Measurements from ENCODE around the gene ZNF500.
"Not testable (repeated sequence)": the region's sequence is repeated elsewhere in the genome, so short reads cannot be mapped to it uniquely, and the experiment has no call there.

ZNF500 gene

DNA sequence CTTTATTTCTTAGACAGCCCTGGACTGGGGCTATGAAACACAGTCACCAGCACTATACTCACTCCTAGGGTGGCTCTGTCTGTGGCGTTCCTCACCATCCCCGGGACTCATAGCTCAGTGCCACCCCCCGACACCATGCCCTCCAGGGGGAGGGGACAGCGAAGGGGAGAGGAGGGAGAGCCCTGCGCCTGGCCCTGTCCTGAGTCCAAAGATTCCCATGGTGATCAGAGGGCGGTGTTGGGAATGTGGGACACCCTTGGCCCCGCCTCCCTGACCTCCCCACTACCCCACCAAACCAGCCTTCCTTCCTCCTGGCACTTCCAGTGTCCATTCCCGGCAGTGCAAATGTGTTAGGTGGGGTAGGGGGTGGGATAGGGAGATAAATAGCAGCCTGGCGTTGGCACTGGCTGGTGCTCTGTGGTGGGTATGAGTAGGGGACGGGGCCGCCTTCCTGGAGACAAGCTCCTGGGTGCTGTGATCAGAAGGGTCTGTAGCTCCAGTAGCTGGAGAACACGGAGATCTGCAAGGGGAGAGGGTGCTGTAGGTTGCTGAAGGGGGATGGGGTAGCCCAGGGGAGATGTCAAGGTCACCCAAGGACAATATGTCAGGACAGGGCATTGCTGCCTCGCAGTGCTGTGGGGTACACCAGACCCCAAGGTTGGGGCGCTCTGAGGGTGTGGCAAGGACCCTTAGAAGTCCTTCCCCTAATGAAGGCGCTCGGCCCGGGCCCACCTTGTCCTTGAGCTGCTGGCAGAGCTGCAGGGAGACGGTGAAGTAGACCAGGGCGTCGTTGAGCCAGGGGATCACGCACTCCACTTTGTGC, 30.2 kb upstream of the ZNF500 start:
- DNase-seq (ENCODE audit: low read depth), result no peak

DNA sequence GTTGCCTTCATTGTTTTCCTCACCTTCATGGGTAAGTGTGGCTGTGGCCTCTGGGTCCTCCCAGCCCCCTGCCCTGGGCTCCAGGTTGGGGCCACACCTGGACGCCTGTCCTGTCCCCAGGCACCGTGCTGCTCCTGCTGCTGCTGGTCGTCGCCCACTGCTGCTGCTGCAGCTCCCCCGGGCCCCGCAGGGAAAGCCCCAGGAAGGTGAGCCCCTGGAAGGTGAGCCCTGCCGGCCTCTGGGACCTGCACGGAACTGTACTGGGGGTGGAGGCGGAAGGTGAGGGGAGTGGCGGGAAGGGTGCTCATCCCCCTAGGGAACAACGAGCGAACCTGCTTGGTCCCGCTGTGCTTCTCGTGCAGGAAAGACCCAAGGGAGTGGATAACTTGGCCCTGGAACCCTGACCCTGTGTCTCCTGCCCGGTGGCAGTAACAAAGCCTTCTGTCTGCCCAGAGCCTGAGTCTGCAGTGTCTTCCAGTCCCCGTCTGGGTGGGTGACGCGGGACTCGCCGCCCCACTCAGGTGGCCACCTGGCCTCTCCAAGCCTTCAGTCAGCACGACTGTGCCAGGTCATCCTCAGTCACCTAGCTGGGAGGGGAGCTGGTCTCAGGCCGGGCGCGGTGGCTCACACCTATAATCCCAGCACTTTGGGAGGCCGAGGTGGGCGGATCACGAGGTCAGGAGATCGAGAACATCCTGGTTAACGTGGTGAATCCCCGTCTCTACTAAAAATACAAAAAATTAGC, 29.0 kb upstream of the ZNF500 start:
- no peak for DNase-seq (ENCODE audit: low read depth)

DNA sequence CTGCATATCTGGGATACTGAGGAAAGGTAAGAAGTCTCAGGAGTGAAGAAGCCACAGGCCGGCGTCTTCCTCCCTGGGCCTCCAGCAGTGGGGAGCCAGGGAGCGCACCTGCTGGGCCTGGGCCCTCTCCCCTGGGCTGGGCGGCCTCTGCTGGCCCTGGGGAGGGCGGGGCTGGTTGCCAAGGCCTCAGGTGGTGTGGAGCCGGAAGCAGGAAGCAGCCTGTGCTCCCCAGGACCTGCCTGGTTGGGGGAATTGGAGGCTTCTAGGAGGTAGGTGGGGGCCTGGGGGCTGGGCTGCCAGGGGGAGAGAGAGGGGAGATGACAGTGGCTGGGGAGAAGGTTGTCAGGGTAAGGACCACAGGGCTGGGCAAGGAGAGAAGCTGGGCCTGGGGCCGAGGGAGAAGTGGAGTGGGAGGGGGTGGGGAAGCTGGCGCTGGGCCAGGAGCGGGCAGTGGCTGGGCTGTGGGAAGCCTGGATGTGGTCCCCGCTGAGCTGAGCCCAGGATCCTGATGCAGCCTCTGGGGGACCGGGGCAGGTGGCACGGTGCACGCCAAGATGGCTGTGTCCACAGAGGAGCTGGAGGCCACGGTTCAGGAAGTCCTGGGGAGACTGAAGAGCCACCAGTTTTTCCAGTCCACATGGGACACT, 28.3 kb upstream of the ZNF500 start, which contains the start of gene SMIM22:
SMIM22 (plus strand) TSS at position 189 of the 647 bp plus-strand sequence; CDS start at position 555, 366 bp downstream.
- no peak for DNase-seq (ENCODE audit: low read depth)

DNA sequence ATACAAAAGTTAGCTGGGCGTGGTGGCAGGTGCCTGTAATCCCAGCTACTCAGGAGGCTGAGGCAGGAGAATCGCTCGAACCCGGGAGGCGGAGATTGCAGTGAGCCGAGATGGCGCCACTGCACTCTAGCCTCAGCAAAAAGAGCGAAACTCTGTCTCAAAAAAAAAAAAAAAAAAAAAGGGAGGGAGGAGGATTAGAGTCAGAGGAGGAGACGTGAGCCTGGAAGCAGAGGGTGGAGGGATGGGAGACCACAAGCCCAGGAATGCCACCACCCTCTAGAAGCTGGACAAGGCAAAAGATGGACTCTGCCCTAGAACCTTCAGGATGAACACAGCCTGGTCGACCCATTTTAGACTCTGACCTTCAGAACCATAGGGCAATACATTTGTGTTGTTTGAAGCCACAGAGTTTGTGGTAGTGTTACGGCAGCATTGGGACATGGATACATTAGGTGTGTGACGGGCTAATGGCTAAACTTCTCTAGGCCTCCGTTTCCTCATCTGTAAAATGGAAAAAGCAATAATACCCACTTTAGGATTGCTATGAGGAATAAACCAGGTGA, 26.1 kb upstream of the ZNF500 start:
- DNase-seq (ENCODE audit: low read depth), result no peak

DNA sequence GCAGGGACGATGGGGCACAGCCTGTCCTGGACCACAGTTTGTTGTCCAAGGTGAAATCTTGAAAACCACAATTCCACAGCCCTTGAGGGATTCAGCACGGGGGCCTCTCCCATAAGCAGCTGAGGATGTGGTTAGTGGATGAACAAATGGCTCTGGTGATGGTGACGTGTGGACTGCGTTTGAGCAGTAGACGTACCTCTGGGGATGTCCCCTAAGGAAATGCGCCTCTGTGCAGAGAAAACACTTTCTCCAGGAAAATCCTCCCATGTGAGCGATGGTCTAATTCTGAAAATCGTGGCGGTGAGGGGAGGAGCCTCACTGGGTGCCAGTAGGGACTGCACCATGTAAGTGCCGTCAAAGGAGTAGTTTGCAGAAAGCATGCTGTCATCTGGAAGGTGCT, 23.9 kb upstream of the ZNF500 start:
- DNase-seq (ENCODE audit: low read depth), result no peak

DNA sequence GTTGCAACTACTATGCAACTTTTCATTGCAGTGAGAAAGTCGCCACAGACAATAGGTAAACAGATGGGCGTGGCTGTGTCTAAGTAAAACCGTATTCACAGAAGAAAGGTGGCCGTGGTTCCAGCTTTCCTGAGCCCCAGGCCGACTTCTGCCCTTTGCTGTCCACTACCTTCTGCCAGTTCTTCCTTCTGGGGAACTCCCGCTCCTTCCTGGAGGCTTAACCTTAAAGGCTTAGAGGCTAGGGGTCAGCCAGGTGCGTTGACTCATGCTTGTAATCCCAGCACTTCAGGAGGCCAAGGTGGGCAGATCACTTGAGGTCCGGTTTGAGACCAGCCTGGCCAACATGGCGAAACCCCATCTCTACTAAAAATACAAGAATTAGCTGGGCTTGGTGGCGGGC, 23.3 kb upstream of the ZNF500 start:
- no peak for DNase-seq (ENCODE audit: low read depth)

DNA sequence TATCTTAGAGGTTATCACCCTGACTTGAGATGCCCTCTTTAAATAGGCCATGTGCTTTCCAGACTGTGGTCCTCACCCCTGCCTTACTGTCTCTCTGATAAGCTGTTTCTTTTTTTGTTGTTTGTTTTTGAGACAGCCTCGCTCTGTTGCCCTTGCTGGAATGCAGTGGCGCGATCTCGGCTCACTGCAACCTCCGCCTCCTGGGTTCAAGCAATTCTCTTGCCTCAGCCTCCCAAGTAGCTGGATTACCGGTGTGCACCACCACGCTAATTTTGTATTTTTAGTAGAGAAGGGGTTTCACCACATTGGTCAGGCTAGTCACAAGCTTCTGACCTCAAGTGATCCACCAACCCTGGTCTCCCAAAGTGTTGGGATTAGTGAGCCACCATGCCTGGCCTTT, 21.9 kb upstream of the ZNF500 start:
- no peak for DNase-seq (ENCODE audit: low read depth)

DNA sequence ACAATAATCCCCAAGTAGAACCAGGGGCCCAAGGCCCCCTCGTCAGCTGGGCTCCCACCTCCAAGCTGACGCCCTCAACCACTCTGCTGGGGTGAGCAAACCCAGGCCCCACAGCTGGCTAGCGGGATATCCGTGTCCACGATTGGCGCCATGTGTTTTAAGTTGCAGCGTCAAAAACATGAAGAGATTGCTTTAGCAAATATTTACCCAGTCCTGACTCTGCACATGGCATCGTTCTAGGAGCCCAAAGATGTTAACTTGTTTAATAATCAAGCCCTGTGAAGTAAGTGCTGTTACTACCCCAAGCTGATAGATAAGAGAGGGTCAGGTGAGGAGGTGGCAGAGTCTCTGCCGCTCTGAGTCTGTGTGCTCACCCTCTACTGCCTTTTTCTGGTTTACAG, 21.5 kb upstream of the ZNF500 start:
- no peak for DNase-seq (ENCODE audit: low read depth)

DNA sequence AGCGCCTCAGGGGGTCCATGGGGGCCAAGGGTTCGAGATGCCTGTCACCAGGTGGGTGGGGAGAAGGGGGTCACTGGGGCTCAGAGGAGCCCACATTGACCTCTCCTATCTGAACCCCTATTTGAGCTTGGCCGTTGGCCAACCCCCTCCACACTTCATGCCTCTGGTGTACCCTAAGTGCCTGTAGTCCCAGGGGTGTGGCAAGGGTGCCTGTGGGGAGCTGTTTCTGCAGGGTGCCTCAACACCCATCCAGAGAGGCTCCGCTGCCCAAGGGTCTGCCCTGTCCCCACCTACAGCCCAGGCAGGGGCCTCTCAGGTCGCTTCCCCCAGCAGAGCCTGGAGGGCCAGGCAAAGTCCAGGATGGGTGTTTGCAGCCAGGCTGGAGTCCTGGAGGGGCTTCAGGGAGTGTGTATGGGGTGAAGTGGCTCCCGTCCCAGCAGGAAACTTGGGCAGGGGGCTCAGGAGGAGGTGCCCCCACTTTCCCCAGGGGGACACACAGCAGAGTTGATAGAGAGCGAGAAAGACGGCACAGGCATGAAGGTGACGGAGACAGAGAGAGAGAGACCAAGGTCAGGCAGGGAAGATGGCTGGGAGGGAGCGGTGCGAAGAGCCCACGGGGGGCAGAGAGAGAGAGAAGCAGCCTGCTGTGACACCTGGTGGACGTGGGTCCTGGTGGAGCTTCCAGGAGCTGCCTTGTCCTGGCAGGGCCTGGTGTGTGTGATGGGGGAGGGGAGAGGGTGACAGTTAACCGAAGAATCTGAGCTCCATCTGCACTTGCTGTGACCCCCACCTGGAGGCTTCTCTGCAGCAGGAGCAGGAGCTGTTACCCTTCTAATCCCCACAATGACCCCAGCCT, 20.9 kb upstream of the ZNF500 start, which contains the start of gene SEPTIN12:
SEPTIN12 (minus strand) TSS at position 719 of the 856 bp plus-strand sequence; CDS start at position 19, 700 bp downstream.
- DNase-seq (ENCODE audit: low read depth), result no peak

DNA sequence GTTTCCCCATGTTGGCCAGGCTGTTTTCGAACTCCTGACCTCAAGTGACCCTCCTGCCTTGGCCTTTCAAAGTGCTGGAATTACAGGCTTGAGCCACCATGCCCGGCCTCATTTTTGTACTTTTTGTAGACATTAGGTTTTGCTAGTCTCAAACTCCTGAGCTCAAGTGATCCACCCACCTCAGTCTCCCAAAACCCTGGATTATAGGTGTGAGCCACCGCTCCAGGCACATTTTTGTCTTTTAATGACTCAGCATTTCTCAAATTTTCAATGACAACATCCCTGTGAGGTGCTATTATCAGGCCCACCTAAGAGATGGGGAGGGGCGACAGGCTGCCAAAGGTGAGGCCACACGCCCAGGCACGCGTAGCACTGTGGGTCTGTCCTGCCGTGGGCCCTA, 20.1 kb upstream of the ZNF500 start:
- no peak for DNase-seq (ENCODE audit: low read depth)

DNA sequence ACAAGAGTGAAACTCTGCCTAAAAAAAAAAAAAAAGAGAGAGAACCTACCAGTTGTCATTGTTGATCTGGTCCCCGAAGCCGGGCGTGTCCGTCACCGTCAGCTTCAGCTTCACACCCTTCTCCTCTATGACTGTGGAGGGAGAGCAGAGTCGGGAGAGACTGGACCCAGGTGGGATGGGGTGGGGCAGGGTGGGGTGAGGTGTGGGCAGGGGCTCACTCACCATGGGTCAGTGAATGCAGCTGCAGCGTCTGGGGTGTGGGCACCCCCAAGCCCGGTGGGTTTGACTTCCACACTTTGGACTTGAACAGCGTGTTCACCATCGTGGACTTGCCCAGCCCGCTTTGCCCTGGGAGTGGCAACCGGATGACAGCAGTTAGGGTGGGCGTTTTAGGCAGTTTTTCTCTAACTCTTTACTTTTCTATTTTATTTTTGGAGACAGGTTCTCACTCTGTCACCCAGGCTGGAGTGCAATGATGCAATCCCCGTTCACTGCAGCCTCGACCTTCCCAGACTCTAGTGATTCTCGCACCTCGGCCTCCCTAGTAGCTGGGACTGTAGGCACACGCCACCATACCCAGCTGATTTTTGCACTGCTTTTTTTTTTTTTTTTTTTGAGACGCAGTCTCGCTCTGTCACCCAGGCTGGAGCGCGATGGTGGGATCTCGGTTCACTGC, 18.9 kb upstream of the ZNF500 start:
- DNase-seq (ENCODE audit: low read depth), result no peak

DNA sequence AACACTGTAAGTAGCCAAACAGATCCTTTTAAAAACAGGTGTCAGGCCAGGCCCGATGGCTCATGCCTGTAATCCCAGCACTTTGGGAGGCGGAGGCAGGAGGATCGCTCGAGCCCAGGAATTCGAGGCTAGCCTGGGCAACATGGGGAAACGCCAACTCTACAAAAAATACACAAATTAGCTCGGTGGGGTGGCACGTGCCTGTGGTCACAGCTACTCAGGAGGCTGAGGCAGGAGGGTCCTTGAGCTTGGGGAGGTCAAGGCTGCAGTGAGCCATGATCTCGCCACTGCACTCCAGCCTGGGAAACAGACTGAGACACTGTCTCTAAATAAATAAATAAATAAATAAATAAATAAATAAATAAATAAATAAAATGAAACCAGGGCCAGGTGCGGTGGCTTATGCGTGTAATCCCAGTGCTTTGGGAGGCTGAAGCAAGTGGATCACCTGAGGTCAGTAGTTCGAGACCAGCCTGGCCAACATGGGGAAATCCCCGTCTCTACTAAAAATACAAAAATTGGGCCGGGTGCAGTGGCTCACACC, 17.6 kb upstream of the ZNF500 start:
- not testable (repeated sequence) for DNase-seq (ENCODE audit: low read depth)

DNA sequence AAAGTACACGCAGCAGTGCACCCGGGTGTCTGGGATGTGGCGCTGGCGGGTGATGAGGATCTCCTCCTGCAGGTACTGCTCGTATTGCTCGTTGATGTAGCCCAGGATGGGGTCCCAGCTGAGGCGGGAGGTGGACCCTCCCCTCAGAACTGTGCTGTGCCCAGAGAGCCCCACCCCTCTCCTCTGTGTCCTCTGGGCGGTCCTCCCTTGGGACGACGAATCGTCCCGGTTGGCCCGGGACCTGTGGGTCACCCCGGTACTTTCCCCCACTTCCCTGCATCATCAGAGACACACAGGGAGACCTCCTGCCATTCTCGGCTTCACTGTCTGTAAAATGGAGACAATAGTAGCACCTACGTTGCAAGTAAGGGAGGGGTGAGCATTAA, 17.0 kb upstream of the ZNF500 start:
- DNase-seq (ENCODE audit: low read depth), result no peak

DNA sequence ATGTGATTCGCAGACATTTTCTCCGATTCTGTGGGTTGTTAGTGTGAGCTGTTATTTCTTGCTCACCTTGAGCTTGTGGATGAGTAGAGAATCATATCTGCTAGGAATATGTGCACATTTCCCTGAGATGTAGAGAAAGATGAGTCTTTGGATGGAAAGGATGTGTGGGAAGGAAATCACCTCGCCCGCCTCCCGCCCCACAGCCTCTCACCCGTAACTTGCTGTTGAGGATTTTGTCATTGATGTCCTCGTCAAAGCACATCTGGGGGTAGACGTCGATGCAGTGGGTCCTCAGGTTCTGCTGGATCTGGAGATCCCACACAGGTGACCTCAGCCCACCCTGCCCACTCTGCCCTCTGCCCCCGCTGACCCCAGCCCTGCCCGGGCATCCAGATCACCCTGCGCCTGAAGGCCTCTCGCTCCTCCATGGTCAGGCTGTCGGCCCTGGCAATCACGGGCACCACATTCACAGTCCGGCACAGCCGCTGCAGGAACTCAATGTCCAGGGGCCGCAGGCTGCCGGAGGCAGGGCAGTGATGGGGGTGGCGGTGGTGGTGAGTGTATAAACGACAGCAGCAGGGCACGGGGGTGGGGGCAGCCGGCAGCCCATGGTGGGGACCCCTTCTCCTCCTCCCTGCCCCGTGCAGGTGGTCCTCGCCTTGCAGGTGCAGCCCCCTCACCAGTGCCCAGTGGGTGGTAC, 16.4 kb upstream of the ZNF500 start:
- no peak for DNase-seq (ENCODE audit: low read depth)

DNA sequence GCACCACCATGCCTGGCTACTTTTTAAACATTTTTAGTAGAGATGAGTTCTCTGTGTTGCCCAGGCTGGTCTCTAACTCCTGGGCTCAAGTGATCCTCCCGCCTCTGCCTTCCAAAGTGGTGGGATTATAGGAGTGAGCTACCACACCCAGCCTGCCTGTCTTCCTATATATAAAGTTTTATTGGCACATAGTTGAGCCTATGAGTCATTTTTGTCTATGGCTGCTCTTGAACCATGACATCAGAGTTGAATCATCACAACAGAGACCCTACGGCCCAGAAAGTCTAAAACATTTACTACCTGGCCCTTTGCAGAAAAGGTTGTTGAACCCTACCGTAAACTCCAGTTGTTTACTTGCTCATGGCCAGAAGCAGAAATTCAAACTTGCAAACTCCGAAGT, 13.3 kb upstream of the ZNF500 start:
- no peak for DNase-seq (ENCODE audit: low read depth)

DNA sequence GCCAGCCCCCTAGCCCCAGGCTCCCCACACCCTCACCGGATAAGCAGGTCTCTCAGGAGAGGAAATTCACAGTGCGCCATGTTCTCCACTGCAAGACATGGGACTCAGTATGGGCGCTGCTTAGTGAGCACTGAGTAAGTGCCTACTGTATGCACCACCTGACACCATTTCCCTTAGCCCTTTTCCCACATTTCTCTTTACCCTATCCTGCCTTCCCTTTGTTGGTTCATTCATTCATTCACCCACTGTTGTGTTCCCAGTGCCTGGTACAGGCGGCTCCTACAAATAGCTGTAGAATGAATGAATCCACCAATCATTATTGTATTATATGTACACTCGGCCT, 11.1 kb upstream of the ZNF500 start:
- DNase-seq (ENCODE audit: low read depth), result no peak

DNA sequence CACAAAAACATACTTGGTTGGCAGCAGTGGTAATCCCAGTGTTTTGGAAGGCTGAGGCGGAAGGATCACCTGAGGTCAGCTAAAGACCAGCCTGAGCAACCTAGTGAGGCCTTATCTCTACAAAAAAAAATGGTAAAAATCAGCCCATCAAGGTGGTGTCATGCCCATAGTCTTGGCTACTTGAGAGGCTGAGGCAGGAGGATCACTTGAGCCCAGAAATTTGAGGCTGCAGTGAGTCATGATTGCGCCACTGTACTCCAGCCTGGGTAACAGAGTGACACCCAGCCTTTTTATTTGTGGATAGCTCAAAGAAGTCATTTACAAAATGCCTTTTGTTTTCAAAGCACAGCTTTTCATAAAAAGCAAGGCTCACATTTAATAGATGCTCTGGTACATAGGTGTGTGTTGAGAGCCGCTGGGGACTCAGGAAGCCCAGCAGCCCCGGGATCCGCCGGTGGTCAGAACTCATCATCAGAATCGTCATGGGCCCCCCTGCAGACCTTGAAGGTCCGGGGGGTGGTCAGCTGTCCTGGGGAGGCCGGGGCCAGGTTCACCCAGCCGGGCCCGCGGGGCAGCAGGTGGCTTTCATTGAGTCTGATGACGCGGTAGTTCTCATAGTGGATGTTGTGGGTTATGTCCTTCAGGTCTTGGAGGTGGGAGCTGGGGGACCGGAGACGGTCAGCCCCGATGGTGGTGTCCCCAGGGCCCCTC, 10.5 kb upstream of the ZNF500 start:
- DNase-seq (ENCODE audit: low read depth), result no peak

DNA sequence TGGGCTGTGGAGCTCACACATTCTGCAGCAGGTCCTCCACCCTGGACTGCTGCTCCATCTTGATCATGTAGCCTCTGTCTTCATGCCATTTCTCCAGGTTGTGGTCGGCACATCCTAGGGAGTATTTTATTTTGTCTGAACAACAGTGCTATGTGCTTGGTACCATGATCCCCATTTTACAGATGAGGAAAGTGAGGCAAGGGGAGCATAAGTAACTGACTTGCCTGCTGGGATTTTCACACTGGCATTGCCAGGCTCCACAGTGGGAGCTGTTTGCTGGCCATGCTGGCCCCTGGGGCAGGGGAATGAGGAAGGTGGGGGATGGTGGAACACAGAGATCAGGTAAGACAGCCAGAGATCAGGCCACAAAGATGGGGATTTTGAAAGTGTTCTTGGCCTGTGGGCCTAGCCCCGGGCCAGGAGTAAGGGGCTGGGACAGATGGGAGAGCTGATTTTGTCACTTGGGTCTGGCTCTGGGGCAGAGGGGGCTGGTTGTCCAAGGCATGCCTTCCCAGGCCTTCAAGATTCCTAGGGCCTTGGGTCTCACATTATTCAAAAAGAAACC, 9.3 kb upstream of the ZNF500 start:
- no peak for DNase-seq (ENCODE audit: low read depth)

DNA sequence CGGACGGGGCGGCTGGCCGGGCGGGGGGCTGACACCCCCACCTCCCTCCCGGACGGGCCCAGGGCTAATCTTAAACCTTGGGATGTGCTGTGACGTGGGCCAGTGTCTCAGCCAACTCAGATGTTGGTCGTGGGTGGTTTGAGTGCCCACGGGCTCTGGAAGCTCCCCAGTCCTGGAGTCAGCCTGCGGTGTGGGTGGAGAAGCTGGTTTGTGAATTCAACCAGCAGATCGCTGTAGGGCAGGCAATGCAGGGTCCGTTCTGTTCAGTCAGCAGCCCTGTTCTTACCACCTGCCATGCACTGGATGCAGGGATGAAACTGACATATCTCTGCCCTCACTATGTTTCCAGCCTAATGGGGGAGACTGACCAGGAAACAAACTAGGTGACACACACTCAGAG, 8.0 kb upstream of the ZNF500 start:
- no peak for DNase-seq (ENCODE audit: low read depth)

All from stimulated activated CD8-positive, alpha-beta memory T cell treated with anti-CD3 and anti-CD28 coated beads, Interleukin-12 subunit alpha, Interleukin-12 subunit beta, amount 100 ng/mL, for 4 hours (primary cell).